ENCODE measurements around the gene CREB1. TPM values are rescaled to one million over a fixed set of nuclear protein-coding genes. Genes with fewer than 3 reads are reported as not detected.

Gene CREB1
- total RNA-seq, 1 donor from 2014 or later = 89.6 TPM

DNA sequence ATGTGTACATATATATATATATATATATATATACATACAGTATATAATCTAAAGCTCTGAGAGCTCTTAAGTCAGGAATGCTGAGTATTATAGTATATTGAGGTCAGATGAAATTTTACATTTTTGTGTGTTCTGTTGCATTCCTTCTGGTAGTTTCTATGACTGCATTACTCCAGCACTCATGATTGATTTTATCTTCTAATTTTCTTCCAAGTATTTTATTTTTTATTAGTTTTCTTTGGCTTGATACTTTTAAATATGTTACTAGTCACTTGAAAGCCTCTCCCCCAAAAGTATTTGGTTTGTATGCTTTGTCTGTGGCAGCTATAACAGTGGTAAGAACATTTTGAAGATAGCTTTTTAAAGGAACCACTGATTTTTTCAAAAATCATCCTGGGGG lies 70.5 kb downstream of the CREB1 start:
- DNase-seq (ENCODE audit: extremely low spot score, unreplicated experiment) = no peak
- no peak overlapping the region for H3K4me3 Mint-ChIP-seq
- no peaks in the 10 kb centered on the region for H3K27me3 Mint-ChIP-seq
- peaks cover 25% of the 10 kb centered on the region for H3K36me3 Mint-ChIP-seq
- TF ChIP-seq, protein P1, sequence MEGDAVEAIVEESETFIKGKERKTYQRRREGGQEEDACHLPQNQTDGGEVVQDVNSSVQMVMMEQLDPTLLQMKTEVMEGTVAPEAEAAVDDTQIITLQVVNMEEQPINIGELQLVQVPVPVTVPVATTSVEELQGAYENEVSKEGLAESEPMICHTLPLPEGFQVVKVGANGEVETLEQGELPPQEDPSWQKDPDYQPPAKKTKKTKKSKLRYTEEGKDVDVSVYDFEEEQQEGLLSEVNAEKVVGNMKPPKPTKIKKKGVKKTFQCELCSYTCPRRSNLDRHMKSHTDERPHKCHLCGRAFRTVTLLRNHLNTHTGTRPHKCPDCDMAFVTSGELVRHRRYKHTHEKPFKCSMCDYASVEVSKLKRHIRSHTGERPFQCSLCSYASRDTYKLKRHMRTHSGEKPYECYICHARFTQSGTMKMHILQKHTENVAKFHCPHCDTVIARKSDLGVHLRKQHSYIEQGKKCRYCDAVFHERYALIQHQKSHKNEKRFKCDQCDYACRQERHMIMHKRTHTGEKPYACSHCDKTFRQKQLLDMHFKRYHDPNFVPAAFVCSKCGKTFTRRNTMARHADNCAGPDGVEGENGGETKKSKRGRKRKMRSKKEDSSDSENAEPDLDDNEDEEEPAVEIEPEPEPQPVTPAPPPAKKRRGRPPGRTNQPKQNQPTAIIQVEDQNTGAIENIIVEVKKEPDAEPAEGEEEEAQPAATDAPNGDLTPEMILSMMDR (conservative IDR thresholded peaks at IDR 0.05) = no peak
- H3K27ac Mint-ChIP-seq = no peak overlapping the region
- no peaks in the 10 kb centered on the region for H3K9me3 Mint-ChIP-seq
- peaks cover 8% of the 10 kb centered on the region for H3K4me1 Mint-ChIP-seq (ENCODE audit: unreplicated experiment)

DNA sequence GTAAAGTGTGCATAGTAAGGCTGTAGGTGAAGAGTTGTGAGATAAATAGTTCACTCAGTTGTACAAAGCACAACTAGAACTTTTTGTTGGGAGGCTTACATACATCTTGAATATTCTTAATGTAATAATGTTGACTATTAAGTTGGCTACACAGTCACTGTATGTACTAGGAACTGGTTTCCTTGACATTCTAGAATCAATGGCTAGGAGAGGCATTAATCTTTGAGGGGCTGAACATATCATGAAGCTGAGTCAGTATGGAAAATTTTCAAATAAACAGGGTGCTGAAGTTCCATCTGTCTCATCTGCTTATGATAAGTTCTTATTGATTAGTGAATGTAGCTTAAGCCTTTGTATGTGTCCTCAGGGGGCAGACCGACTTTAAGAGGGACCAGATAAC lies 72.0 kb downstream of the CREB1 start:
- Mint-ChIP-seq H3K9me3 (no peaks in the 10 kb centered on the region), H3K4me1 (ENCODE audit: unreplicated experiment) (peaks cover 8% of the 10 kb centered on the region), H3K36me3 (peaks cover 21% of the 10 kb centered on the region), H3K4me3 (no peak overlapping the region), H3K27me3 (no peaks in the 10 kb centered on the region), H3K27ac (no peak overlapping the region)
- TF ChIP-seq, protein P1 (conservative IDR thresholded peaks at IDR 0.05) = no peak
- DNase-seq (ENCODE audit: extremely low spot score, unreplicated experiment) = no peak

DNA sequence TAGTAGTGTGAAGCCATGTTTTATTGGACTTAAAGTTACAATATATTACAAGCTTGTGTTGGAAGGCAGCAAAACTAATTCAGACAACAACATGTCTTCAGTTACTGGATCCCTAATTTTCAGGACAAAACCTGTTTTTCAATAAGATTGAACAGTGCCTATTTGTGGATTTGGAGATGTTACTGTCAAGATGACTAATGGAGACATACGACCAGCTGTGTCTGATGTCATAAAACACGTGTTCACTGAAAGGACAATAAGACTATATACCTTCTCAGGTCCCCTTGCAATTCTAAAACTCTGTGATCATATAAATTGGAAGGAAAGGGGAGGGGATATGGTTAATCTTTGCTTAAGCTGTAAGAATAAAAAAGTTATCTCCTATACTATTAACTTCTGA lies 73.7 kb downstream of the CREB1 start:
- no peak for DNase-seq (ENCODE audit: extremely low spot score, unreplicated experiment)
- no peak overlapping the region for H3K27ac Mint-ChIP-seq
- peaks cover 21% of the 10 kb centered on the region for H3K36me3 Mint-ChIP-seq
- peaks cover 8% of the 10 kb centered on the region for H3K4me1 Mint-ChIP-seq (ENCODE audit: unreplicated experiment)
- H3K4me3 Mint-ChIP-seq = no peak overlapping the region
- H3K27me3 Mint-ChIP-seq = no peaks in the 10 kb centered on the region
- no peaks in the 10 kb centered on the region for H3K9me3 Mint-ChIP-seq
- TF ChIP-seq, protein P1 (conservative IDR thresholded peaks at IDR 0.05) = no peak

DNA sequence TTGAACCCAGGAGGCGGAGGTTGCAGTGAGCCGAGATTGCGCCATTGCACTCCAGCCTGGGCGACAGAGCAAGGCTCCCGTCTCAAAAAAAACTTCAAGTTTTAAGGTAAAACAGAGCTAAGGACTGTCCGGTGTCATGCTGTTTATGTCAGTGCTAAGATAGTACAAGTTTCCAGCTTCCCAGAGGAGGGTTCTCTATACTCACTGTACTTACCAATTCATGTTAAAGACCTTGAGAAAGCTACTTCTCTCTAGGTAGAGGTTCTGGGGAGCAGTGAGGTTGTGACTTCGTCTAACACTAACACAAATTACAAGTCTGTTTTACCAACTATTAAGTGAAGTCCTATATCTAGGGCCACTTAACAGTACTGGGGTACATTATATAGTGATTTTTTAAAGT lies 76.6 kb downstream of the CREB1 start:
- no peak overlapping the region for H3K4me3 Mint-ChIP-seq
- no peak for DNase-seq (ENCODE audit: extremely low spot score, unreplicated experiment)
- H3K9me3 Mint-ChIP-seq = no peaks in the 10 kb centered on the region
- peaks cover 8% of the 10 kb centered on the region for H3K4me1 Mint-ChIP-seq (ENCODE audit: unreplicated experiment)
- TF ChIP-seq, protein P1 (conservative IDR thresholded peaks at IDR 0.05) = no peak
- peaks cover 24% of the 10 kb centered on the region for H3K36me3 Mint-ChIP-seq
- no peaks in the 10 kb centered on the region for H3K27me3 Mint-ChIP-seq
- H3K27ac Mint-ChIP-seq = no peak overlapping the region

DNA sequence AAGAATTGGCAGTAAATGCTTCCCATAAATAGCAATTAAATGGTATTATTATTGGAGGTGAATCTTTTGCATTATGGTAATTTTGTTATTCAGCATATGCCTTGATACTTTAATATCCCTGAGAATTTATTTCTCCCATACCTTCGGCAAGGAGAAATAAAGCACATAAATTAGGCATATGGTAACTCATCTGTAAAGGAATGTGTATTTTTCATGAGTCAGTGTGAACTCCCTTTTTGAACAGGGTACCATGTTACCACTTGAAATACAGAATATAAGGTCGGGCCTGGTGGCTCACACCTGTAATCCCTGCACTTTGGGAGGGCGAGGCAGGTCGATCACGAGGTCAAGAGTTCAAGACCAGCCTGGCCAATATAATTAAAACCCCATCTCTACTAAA lies 77.1 kb downstream of the CREB1 start:
- peaks cover 6% of the 10 kb centered on the region for H3K4me1 Mint-ChIP-seq (ENCODE audit: unreplicated experiment)
- TF ChIP-seq, protein P1 (conservative IDR thresholded peaks at IDR 0.05) = no peak
- DNase-seq (ENCODE audit: extremely low spot score, unreplicated experiment) = no peak
- no peak overlapping the region for H3K27ac Mint-ChIP-seq
- peaks cover 21% of the 10 kb centered on the region for H3K36me3 Mint-ChIP-seq
- no peaks in the 10 kb centered on the region for H3K9me3 Mint-ChIP-seq
- no peak overlapping the region for H3K4me3 Mint-ChIP-seq
- no peaks in the 10 kb centered on the region for H3K27me3 Mint-ChIP-seq

DNA sequence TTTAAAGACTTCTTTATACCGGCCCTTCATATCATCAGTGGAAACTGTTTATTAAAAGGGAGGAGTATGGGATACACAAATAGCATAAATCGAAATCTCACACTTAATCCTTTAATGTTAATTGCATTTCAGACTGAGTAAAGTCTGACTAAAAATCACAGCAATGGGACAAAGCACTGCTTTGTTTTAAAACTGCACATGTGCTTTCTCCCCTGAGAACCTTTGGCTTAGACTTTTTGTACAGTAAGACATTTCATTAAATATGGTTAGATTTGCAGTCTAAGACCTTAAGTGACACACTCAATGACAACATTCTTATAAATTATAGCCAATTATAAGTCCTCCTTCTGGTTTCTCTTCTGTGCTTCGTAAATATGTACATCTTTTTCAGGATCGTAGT lies 83.0 kb downstream of the CREB1 start:
- Mint-ChIP-seq H3K27ac (no peak overlapping the region), H3K4me1 (ENCODE audit: unreplicated experiment) (peaks cover 10% of the 10 kb centered on the region), H3K27me3 (no peaks in the 10 kb centered on the region), H3K9me3 (no peaks in the 10 kb centered on the region), H3K4me3 (no peak overlapping the region), H3K36me3 (peaks cover 29% of the 10 kb centered on the region)
- TF ChIP-seq, protein P1 (conservative IDR thresholded peaks at IDR 0.05) = no peak
- DNase-seq (ENCODE audit: extremely low spot score, unreplicated experiment) = no peak
